ENCODE results near the gene DGLUCY.
"Not testable (repeated sequence)": the region's sequence is repeated elsewhere in the genome, so short reads cannot be mapped to it uniquely, and the experiment has no call there.

DGLUCY gene

GRCh38 chr14:91140672-91141071 is 26.8 kb downstream of the DGLUCY start:
- no peak for DNase-seq

GRCh38 chr14:91142214-91142668 is 28.4 kb downstream of the DGLUCY start:
- DNase-seq = no peak

- no peak for DNase-seq
Measured at GRCh38 chr14:91143862-91144261, 30.0 kb downstream of the DGLUCY start.

- no peak for DNase-seq
Measured at GRCh38 chr14:91144425-91145145, 30.7 kb downstream of the DGLUCY start.

DNA sequence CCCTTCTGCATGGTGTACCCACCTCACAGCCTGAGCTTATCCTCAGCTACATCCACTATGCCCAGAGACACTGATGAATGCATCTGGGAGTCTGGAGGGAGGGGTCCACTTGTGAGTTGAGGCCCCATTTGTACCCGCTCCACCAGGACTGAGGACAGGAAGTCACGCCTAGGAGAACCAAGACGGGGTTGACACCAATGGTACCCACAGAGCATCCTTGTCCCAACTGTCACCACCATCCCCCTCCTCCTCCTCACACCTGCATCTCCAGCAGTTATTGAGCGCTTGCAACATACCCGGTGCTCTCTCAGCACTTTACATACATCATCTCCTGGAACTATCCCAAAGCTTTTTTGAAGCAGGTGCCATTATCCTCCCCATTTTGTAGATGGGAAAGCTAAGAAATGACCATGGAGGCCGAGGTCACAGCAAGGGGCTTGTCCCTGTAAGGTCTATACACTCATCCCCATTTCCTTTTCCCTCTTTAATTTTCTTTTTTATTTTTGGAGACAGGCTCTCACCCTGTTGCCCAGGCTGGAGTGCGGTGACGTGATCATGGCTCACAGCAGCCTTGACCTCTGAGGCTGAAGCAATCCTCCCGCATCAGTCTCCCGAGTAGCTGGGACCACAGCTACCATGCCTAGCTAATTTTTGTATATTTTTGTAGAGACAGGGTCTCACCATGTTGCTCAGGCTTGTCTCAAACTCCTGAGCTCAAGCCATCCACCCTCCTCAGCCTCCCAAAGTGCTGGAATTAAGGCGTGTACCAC is 31.7 kb downstream of the DGLUCY start:
- no peak for DNase-seq

DNA sequence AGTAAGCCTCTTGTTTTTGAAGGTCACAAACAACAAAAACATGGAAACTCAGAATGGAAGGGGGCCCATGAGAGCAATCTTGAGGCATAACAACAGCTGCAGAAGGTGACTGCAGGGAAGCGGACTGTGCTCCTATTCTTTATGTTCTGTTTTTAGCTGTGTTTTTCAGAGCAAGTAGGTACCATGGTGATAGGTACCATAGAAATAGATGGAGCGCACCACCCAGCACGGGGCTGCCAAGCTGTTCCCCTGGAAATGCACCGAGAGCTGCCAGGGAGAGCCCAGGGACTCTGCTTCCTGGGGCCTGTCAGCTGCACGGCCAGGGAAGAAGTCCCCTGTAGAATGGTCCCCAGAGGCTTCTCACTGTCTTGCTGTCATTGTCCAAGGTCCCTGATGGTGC is 32.8 kb downstream of the DGLUCY start:
- DNase-seq = no peak

- DNase-seq = no peak
Measured at GRCh38 chr14:91149462-91149861, 35.6 kb downstream of the DGLUCY start.

GRCh38 chr14:91152499-91152898 is 38.6 kb downstream of the DGLUCY start:
- no peak for DNase-seq

- DNase-seq = no peak
Measured at GRCh38 chr14:91153360-91153759, 39.5 kb downstream of the DGLUCY start.

DNA sequence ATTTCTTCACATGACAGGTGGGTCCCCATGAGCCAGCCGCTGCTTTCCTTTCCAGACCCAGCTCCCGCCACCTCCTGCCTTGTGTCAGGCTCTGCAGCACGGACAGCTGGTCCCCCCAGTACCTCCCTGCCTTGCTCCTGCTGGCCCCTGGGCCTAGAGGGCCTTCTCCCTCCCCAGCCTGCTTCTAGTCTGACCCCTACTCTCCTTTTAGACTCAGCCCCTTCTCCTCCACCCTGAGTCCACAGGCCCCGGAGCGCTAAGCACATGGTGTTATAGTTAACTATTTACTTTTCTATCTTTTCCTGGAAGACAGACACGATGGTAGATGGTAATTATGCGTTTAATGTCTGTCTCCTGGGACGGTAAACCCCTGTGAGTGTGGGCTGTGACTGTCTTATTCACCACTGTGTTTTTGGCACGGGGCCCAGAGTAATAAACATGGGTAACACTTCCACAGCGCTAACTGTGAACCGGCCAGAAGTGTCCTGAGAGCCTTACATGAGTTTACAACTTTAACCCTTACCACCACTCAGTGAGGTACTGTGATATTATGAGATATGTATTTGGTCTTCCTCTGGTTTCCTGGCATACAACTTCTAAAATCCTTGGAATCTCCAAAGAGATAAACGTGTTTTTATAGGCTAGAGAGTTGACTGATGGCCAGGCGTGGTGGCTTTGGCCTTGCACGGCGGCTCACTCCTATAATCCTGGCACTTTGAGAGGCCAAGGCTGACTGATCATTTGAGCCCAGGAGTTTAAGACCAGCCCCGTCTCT is 41.2 kb downstream of the DGLUCY start:
- DNase-seq = no peak

DNA sequence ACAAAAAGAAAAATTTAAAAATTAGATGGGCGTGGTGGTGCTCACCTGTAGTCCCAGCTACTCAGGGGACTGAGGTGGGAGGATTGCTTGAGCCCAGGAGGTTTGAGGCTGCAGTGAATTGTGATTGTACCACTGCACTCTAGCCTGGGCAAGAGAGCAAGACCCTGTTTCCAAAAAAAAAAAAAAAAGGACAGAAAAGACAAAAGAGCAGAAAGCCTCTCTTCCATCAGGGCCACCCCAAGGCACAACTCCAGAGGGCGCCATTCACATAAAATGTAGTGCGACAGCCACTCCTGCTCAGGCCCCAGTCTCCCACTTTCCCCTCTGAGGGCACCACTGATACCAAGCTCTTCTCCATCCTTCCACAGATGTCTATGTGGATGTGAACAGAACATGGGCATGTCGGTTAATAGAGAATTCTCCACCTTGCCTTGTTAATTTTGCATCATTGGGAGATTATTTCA is 41.8 kb downstream of the DGLUCY start:
- no peak for DNase-seq

GRCh38 chr14:91156142-91156666 is 42.3 kb downstream of the DGLUCY start:
- DNase-seq = not testable (repeated sequence)

GRCh38 chr14:91156877-91157276 is 43.0 kb downstream of the DGLUCY start:
- not testable (repeated sequence) for DNase-seq

- DNase-seq = no peak
Measured at GRCh38 chr14:91158091-91158790, 44.4 kb downstream of the DGLUCY start.

DNA sequence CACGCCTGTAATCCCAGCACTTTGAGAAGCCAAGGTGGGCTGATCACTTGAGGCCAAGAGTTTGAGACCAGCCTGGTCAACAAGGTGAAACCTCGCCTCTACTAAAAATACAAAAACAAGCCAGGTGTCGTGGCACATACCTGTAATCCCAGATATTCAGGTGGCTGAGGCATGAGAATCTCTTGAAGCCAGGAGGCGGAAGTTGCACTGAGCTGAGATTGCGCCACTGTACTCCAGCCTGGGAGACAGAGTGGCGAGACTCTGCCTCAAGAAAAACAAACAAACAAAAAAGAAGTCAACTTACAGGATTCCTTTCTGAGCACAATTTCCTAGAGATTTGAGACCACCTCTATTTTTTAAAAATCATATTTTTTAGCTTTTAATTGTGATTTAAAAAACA is 45.3 kb downstream of the DGLUCY start:
- DNase-seq = no peak

DNA sequence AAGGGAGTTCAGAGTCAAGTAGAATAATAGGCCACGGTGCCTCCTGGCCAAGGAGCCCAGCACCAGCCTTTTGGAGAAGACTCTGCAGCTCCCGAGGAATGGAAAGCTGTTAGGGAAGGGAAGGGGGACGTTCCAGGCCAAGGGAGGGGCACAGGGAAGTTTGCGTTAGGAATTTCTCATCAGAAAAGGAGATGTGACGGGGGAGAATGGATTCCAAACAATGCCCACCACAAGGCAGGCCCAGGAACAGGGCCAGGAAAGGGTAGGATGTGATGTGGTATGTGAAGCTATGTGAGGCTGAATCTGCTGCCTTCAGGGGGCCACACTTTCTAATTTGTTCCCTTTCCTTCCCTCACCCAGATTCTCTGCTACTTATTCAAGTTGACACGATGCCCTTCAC is 46.0 kb downstream of the DGLUCY start:
- DNase-seq = no peak

- no peak for DNase-seq
Measured at GRCh38 chr14:91163316-91163715, 49.4 kb downstream of the DGLUCY start.

DNA sequence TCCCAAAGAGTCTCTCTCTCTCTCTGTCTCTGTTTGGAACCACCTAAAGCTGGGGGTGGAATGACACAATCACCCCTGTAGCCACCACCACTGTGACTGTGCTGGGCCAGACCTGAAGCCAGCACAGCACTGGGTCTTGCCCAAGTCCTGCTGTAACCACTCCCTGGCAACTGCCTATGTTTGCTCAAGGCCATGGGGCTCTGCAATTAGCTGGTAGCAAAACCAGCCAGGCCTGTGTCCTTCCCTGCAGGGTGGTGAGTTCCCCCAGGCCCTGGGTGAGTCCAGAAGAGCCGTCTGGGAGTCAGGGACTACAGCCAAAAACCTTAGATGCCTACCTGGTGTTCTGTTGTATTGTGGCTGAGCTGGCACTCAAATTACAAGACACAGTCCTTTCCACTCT is 50.8 kb downstream of the DGLUCY start:
- DNase-seq = no peak

GRCh38 chr14:91167380-91167770 is 53.5 kb downstream of the DGLUCY start:
- DNase-seq = no peak

DNA sequence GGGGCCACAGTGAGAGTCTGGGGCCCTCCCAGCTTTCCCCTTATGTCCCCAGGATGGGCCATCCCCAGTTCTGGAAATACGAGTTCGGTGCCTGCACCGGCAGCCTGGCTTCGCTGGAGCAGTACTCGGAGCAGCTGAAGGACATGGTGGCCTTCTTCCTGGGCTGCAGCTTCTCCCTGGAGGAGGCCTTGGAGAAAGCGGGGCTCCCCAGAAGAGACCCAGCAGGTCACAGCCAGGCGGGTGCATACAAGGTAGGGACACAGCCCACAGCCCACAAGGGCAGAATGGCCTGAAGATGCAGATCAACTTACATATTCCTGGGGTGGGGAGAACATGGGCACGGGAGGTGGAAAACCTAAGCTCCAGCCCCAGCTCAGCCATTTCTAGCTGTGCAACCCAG is 56.1 kb downstream of the DGLUCY start:
- no peak for DNase-seq

DNA sequence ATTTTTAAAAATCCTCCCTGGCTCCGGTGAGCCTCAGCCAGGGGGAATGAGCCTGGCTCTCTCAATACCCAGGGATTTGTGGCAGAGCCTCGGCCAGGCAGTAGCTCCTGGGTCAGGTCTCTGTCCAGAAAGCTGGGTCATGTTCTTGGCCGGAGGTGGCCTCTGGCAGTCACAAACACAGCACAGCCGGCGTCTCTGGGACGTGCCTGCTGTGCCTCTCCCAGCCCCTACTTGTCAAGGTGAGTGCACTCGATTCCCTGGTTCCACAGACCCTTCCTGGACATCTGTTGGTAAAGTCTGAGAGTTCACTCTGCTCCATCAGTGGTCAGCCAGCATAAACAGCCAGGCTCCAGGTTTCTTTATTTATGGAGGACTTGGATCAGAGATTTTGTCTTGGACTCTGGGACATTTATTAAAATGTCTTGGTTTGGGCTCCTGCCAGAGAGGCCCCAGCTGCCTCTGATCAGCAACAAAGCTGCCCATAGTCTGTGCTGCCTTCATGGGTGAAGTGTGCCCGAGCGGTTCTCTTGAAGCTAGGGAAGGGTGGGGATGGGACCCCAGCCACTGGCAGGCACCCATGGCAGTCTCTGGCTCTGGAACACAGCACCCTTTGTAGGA is 56.7 kb downstream of the DGLUCY start:
- DNase-seq = no peak

GRCh38 chr14:91171291-91171690 is 57.4 kb downstream of the DGLUCY start:
- DNase-seq = no peak
